Fibroblast of villous mesenchyme (primary cell): ENCODE measurements around the gene ASCC3. TPM values are rescaled to one million over a fixed set of nuclear protein-coding genes. Genes with fewer than 3 reads are reported as not detected.

Experiments used
- DNase-seq: peaks from one replicate; pipeline ENCODE4 v3.0.0-alpha.2; 2010; ENCODE audit warnings: low read depth
- H3K4me3 ChIP-seq: 2 replicates; pipeline ENCODE4 v1.5.1; 2011; ENCODE audit warnings: low read depth, mild to moderate bottlenecking, low read length
- total RNA-seq: library from RNA; depleted of rRNA; stranded (reverse); fragments of >200 nt; gene quantifications from 2 replicates; pipeline ENCODE4 v1.2.3, GENCODE V29; 2012
- TF ChIP-seq, protein P1 (sequence below): IDR thresholded peaks from 2 replicates; pipeline ENCODE4 v1.5.1; 2012; ENCODE audit warnings: low read depth, mild to moderate bottlenecking, low read length; ENCODE audit not compliant: insufficient read depth

The ASCC3 gene
- total RNA-seq, 1 donor = 165 TPM

DNA sequence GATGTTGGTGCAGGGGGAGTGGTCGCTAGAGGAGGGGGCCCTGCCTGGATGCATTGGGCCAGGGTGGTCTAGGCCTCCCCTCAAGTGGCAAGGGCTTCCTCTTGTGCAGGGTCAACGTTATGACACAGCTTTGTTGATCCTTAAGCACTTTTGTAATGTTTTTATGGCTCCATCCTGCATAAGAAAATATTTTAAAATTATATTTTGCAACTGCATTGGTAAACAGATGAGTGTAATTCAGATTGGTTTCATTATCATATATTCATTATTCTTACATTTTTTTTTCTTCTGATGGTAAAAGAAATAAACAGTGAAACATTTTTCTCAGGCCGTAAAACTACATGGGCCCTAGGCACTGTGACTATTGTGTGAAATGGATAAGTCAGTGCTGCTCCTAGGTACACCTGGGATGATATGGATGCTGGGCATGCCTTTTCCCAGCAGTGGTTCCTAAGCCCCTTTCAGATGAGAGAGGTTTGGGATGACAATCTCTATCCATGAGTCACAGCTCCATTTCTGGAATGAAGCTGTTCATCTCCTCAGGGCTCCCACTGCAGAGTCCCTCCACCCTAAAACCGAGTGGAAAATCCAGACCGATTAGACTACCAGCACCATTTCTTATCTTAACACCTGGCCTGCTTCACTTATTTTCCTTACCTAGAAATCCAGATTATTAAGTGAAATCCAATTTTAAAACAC lies 410.6 kb downstream of the ASCC3 start:
- TF ChIP-seq, protein P1, sequence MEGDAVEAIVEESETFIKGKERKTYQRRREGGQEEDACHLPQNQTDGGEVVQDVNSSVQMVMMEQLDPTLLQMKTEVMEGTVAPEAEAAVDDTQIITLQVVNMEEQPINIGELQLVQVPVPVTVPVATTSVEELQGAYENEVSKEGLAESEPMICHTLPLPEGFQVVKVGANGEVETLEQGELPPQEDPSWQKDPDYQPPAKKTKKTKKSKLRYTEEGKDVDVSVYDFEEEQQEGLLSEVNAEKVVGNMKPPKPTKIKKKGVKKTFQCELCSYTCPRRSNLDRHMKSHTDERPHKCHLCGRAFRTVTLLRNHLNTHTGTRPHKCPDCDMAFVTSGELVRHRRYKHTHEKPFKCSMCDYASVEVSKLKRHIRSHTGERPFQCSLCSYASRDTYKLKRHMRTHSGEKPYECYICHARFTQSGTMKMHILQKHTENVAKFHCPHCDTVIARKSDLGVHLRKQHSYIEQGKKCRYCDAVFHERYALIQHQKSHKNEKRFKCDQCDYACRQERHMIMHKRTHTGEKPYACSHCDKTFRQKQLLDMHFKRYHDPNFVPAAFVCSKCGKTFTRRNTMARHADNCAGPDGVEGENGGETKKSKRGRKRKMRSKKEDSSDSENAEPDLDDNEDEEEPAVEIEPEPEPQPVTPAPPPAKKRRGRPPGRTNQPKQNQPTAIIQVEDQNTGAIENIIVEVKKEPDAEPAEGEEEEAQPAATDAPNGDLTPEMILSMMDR = no peak
- DNase-seq = no peak
- H3K4me3 ChIP-seq = no peak overlapping the region

DNA sequence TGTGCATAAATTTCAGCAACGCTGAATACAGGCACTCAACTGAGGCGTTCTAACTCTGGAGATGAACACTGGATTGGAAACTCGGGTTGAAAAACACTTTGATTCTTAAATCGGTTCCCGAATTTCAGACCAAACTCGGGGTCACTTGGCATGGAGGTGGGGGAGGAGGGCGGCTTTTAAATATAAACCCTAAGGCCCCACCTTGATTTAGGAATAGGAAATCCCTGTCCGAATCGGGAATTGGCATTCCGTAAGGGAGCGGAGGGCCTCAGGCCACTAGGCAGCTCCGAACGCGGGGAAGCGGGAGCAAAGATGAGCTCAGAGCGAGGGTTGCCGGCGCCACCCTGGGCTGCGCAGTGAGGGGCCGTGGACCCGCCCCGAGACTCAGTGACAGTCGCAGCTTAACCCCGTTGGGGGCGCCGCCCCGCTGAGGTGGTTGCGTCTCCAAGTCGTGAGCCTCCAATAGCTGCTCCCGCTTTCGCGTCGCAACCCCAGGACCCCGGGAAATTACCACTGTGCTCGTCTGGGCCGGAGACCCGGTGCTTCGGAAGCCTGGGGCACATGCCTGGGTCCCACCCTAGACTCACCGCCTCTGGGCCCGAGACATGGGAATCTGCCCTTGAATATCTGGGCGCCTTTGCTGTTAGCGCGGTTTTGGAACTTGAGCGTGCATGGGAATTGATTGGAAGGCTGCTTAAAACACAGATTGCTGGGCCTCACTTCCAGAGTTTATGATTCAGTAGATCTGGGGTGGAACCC lies 411.8 kb downstream of the ASCC3 start:
- DNase-seq = no peak
- no peak overlapping the region for H3K4me3 ChIP-seq
- TF ChIP-seq, protein P1 = no peak

DNA sequence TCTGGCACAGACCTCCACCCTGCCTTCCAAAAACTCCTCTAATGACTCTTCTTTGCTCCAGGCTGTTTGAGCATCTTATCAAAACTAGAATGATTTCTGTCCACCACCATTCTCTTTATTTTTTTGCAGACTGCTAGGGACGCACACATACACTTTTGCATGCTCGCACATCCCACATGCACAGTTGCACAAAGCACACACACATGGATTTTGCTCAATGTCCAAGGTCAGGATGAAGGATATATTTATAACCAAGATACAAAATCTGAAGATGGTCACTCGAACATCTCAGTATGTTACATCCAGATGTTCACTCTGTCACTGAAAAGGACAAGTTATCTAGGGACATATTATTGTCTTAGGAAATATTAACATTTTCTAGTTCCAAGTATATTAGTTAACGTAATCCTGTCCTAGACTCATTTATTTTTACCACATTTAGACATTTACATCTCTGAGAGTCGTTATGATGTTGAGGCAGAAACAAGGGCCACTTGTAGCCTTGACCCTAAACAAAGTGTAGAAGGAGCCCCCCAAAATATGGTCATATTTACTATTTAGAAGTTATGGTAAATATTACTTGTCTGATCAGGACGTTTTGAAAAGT lies 413.0 kb downstream of the ASCC3 start:
- TF ChIP-seq, protein P1 = no peak
- no peak for DNase-seq
- no peak overlapping the region for H3K4me3 ChIP-seq

DNA sequence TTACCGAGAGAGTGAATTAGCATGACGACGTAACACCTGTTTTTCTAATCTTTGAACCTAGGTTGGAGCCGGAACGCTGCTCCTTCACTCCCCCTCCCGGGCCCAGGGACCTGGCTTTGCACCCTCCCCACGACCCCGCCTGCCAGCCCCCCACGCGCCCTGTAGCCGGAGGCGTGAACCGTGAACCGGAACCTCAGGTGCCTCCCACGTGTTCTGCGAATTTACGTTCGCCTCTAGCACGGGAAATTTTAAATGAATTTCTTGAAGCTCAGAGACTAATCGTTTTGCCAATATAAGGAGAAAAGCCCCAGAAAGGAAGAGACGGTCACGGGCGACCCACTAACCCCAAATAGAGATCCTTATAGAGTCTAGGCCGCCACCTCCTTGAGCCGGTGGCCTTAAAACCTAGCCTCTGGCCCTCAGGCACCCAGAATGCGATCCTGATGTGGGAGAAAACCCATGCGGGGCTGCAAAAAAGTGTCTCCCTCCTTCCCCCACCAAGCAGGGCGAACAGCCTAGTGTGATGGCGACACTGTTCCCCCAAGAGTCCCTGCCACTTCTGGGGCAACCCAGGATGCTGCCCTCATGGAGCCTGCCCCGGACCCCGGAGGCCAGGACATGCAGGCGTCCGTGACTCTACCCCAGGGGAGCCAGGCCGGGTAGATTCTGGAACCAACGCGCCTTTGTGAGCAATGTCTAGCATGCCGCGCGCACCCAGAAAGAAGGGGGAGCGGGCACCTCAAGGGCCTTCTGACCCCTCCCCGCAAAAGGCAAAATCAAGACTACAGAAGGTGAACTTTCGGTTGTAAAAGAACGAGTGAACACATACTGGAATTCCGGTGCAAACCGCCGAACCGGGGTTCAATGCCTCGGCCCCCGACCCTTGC lies 413.8 kb downstream of the ASCC3 start:
- no peak overlapping the region for H3K4me3 ChIP-seq
- TF ChIP-seq, protein P1 = no peak

DNA sequence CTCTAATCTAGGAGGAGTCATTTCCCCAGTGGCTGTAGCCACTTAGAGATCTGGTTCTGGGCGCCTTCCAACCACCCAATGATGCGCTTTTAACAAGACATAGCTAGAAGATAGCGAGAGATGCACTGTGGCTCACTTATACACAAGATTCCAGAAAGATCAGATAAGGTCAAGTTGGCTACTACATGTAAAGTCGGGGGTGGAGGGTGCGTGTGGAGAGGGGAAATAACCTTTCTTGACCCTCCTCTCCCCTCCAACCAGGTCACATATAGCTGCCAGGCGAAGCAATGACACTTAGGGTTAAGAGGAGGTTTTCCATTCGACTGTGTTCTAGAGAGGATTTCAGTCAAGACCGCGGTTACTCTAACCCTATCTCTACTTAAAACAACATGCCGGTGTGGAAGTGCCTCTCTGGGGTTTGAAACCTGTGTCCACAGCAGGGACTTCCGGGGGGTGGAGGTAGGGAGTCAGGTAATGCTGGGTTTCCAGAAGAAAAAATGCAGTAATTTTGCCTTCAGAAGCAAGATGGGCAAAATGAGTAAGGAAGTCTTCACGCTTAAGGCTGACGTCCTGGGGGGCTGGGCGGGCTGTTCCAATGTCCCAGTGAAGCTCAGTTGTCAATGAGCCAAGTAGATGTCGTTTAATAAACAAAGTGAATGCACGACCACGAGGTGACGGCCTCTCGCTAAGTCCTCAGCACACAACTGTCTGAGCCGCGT lies 414.6 kb downstream of the ASCC3 start:
- no peak overlapping the region for H3K4me3 ChIP-seq
- DNase-seq = no peak
- TF ChIP-seq, protein P1 = no peak

More for the DNA sequence above, 413.8 kb downstream of the ASCC3 start:
- no peak for DNase-seq

DNA sequence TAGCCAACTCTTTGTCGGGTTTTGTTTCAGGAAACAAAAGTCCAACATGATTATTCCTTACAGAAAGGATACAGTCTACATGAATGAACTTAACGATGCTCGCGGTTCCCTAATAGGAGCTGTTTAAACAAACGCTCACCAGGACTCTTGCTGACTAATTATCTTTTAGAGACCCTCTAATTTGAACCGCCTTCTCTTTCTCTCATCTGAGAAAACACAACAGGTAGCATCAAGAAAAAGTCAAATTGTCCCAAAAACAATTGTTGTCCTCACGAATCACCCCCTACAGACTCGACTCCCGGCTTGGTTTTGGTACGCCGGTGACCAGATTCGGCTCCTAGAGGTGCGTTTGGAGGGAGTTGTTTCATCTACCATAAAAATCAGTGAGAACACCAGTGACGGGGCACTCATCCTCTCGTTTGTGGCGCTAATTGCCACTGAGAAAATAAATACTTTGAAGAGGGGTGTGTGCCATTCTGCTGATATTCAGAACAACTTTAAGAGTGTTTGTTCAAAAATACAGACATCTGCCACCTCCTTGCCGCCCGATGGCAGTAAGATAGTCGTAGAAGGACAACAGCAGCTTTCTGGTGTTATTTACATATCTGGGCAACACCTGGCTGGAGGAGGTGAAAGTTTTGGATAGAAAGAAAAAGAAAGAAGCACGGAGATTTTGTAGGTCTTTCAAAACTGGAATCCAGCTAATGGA lies 415.3 kb downstream of the ASCC3 start:
- no peak for DNase-seq
- TF ChIP-seq, protein P1 = no peak
- H3K4me3 ChIP-seq = no peak overlapping the region
